DMS79 (cell line): ENCODE results near the gene RPS6KL1.
"Not testable (repeated sequence)": the region's sequence is repeated elsewhere in the genome, so short reads cannot be mapped to it uniquely, and the experiment has no call there.

ENCODE experiments used
- DNase-seq: peaks from one replicate; lab custom pipeline; 2025; lab: John Stamatoyannopoulos, UW

The RPS6KL1 gene

DNA sequence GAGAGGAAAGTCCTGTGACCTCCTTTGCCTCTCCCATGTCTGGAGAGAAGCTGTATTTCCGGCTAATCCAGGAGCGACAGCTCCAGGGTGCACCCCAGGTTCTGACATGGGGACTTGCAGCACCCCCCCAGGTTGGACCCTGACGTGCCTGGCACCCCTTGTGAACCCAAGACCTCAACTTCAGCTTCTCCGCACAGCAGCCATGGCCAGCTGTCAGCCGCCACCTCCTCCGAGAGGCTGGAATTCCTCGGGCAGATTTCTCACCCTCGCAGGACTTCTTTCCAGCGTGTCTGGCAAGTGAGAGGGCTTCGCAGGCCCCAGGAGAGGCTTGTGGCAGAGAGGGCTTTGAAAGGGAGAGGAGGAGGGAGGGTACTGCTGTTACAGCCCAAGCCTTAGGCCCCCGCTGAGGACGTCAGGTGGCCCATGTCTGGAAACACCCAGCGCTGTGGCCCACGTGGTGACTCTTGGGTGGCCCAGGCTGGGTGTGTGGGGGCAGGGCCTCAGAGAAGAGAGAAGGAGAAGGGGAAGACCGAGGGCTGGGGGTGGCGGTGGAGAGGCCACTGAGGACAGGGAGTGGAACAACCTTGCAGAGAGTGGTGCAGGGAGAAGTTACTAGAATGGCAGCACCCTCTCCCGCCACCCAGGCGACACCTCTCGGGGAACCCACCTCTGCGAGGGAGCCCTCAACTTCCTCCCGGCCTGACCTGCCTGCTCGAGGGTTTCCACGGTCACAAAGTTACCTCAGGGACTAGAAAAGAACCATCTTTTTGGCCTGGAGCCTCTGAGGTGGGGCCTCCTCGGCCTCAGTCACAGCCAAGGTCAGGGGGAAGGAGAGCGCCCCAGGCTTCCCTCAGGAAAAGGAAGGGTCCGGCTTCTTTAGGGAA is 11.7 kb upstream of the RPS6KL1 start:
- no peak for DNase-seq

DNA sequence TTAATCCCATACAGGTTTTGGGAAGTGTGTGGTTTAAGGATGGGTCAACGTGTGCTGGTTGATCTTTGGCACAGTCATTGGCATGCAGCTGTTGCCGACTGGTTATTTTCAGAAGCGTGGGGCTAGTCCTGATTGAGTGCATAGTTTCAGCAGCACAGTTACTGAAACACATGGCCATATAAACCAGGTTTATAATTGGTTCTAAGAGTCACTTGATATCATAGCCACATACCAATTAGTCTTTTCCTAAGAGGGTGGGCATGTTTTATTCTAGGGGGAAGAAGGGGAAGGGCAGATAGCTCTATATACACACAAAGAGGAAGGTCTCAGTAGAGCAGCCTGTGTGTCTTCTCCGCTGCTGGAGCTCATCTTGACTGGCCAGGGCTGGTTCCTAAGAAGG is 11.0 kb upstream of the RPS6KL1 start:
- DNase-seq = no peak

DNA sequence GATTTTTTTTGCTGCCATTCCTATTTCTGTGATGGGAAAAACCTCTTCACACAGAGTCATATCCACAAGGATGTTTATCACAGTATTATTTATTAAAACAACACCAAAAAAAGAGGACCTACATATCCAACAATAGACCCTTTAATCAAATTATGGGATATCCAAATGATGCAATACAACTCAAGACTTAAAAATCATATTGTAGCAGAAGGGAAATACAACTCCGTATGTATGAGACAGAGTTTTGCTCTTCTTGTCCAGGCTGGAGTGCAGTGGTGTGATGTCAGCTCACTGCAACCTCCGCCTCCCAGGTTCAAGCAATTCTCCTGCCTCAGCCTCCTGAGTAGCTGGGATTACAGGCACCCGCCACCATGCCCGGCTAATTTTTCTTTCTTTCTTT is 9.9 kb upstream of the RPS6KL1 start:
- DNase-seq = not testable (repeated sequence)

DNA sequence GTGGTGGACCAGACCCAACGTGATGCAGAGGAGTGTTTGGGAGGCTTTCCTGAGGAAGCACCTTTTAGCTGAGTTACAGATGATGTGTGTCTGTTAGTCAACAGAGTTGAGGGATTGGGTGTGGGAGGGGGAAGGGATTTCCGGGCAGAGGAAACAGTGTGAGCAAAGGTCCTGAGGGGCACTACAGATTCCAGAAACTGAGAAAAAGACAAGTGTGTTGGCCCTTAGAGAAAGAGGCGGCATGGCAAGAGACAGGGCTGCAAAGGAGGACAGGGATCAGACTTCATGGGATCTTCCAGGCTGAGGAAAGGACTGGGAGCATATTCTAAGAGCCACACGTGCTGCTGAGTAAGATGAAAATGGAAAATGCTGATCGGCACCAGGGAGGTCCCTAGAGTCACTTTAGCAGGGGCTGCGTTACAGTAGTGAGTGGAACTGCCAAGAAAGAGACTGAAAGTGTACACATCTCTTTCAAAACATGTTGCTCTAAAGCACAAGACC is 9.4 kb upstream of the RPS6KL1 start:
- DNase-seq = no peak

DNA sequence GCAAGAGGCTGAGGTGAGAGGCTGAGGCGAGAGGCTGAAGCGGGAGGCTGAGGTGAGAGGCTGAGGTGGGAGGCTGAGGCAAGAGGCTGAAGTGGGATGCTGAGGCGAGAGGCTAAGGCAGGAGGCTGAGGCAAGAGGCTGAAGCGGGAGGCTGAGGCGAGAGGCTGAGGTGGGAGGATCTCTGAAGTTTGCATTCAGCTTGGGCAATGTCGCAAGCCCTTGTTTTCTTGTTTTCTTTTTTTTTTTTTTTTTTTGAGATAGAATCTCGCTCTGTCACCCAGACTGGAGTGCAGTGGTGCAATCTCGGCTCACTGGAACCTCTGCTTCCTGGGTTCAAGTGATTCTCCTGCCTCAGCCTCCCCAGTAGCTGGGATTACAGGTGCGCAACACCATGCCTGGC is 8.7 kb upstream of the RPS6KL1 start:
- DNase-seq = not testable (repeated sequence)

DNA sequence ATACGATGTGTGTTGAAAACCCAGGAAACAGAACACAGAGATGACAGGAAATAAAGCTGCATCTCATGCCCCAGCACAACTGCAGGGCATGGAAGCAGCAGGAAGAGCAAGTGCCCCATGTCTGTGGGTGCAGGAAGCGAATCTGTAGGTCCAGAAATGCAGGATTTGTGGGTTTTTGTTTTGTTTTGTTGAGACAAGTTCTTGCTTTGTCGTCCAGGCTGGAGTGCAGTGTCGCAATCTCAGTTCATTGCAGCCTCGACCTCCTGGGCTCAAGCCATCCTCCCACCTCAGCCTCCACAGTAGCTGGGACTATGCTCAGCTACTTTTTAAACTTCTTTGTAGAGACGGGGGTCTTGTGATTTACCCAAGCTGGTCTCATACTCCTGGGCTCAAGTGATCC is 6.2 kb upstream of the RPS6KL1 start:
- no peak for DNase-seq

DNA sequence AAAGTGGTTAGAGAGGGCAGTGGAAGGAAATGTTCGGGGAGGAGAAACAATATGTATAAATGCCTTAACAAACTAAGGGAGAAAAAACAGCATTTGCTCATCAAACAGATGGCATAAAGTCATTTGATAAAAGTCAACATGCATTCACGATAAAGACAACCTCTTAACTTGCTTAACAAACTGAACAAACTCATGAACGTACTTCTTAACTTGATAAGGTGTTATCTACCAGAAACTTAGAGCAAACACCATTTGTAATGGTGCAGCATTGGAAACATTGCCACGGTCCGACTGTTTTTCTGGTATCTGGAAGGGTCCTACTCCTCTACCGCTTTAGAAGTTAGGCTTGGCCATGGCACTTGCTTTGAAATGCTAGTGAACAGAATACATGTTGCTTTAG is 4.2 kb upstream of the RPS6KL1 start:
- DNase-seq = no peak

DNA sequence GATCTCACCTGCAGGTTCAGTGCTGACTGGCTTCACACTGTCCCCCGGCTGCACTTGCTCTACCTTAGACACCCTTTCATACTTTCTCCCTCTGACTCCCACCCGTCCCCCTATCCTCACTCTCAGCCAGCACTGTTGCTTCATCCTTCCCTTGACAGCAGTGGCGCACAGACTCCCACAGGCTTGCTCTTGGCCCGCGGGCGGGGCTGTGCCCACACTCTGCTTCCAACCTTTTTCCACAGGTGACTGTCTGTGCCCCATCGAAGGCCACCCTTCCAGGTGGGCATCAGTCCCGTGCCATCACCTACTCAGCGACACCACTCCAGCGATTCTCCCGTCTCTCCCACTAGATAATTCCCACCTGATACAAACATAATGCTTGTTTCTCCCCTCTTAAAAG is 1.0 kb upstream of the RPS6KL1 start:
- no peak for DNase-seq

DNA sequence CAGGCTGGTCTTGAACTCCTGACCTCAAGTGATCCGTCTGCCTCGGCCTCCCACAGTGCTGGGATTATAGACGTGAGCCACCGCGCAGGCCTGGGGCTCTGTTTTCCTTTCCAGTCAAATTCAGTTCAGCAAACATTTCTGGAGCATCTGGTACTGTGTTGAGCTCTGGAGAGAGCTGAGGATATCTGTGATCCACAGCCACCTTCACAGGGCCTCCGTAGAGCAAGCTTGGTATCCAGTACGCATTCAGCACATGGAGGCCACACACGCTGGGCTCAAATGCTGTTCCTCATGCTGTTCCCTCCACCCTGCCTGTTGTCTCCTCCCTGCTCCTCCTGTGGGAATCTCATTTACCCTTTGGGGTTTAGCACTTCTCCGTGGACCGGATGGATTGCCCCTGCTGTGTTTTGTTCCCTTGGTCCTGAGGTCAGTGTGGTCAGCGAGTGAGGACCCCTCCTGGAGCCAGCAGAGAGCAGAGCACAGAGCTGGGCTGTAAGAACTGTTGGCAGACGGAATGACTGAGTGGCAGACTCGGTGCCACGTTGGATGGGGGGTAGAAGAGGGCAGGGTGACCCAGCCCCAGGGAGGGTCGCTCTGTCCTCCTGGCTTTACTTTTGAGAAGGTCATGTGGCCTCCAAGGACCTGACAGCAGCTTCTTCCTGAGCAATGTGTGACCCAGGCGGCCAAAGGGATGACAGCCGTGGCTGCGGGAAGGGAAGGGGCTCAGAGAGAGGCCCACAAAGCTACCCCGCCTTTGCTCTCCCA is 891 bp downstream of the RPS6KL1 start:
- no peak for DNase-seq

DNA sequence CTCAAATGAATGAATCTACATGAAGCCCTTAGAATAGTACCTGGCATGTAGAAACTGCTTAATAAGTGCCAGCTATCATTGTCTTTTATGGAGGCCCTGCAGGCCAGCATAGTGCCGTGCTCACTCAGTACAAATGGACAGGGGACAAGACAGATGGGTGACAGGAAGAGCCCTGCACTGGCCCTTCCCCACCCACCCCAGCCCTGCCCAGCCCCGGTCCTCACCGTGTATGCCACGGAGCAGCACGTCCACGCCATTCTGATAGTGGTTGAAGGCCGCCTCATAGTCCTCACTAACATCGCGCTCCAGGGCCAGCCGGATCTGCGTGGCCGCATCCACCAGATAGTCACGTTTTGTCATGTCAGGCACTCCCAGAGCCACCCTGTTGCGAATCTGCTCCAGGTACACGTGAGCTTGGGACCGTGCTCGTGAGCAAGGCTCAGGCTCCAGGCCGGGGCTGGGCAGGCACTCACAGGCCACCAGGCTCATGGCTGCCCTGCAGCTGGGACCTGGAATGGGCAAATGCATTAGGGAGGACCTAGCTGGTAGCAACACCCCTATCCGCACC is 1.9 kb downstream of the RPS6KL1 start:
- no peak for DNase-seq

DNA sequence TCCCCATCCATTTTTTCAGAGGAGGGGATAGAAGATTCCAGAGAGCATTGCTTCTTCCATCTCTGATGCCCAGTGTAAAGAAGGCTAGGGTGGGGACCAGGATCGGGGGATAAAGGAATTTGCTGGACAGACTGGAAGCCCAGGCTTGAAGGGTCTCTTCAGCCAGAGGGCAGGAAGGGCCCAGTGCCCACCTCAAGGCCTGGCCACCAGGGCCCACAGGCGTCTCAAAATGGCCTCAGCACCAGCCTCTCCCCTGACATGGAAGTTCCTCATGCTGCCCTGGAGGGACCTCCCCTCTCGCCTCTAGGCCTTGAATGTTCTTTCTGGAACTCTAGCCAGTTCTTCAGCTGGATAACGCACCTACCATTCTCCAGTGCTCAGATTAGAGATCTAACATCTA is 2.8 kb downstream of the RPS6KL1 start:
- no peak for DNase-seq

DNA sequence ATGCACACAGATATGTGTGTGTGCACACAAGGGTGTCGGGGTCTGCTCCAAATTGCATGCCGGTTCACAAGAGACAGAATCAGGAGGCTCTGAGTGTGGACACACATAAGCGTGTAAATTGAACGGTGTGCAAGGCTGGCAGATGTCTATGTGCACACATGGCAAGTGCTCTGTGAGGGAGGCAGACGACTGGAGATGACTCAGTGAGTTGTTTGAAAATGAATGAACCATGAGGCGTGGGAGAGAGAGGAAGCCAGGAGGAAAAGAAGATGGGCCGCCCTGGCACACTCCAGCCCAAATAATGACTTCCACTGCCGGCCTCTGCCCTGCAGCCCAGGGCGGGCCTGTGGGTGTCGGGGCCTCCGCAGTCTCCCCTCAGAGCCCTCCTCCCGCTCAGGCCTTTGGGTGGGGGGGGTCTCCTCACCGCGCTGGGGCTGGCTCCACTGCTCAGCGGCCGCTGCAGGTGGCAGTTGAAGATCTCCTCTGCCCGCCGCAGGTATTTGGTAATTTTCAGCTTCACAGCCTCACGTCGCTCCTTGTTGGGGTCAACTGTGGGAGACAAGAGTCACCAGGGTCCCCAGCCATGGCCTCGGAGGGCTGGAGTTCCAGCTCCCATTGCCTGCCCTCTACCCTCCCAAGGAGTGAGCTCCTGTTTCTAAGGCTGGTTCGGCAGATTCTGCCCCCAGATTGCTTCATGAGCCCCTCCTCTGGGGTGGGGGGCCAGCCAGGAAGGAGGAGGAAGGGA is 3.5 kb downstream of the RPS6KL1 start:
- DNase-seq = no peak

DNA sequence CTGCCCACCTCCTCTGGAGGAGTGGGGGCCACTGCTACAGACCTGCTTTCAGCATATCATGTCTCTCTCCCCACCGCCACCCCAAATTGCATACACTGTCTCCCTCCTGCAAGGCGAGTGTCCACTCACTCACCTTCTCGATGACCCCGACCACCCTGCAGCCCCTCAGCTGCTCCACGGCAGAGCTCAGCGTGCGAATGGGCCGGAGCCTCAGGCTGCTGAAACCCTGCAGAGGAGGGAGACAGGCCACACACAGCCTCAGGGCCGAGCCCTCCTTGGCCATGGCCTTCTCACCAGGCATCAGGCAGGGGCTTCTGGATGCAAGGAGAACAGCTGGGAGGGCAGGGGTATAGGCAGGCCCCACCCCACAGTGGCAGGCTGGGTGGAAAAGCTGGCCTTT is 4.7 kb downstream of the RPS6KL1 start:
- no peak for DNase-seq

DNA sequence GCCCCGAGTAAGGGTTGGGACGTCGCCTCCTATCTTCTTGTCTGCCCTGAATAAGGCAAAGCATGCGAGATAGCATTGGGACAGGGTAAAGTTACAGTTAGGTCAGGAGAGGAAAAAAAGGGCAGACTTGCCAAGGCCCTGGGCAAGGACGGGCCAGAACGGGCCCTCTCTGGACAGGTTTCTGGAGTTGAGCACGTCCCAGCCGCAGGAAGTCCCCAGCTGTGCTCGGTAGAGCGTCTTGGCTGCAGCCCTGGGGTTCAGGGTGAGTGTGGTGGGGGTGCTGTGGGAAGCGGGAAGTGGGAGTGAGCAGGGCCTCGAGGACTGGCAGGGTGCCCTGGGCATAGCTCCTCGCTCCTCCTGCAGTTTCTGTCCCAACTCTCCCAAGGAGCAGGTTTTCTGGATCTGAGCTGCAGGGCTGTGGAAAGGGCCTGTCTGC is 5.4 kb downstream of the RPS6KL1 start:
- DNase-seq = no peak

DNA sequence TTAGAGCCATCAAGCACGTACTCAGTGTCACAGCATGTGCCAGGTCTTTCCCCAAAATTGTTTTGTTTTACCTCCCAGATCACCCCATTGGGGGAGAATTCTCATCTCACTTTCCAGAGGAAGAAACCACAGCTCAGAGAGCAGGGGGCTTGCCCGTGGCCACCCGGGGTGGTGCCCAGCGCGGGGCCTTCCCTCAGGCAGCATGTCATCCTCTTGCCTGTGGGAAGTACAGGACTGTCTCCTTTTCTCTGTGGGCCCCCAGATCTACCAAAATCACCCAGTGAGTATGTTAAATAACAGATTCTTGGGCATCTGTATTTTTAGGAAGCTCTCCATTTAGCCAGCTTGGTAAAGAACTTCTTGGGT is 5.9 kb downstream of the RPS6KL1 start:
- DNase-seq = no peak

DNA sequence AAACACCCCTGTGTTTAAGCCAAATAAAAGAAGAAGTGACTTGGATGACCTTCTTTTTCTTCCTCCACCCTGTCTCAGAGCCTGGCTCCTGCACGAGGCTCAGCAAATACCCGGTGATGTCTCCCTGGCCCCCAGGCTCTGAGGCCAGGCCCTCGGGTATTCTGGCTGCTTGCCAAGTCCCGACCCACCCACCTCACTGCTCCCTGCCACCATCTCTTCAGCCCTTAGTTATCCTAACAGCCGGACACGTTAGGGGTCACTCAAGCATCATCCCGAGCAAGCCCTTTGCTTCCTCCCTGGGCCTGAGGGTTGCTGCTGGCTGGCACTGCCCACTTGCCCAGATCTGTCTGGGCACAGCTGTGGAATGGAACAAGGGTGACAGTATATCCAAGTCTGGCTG is 7.2 kb downstream of the RPS6KL1 start:
- no peak for DNase-seq

DNA sequence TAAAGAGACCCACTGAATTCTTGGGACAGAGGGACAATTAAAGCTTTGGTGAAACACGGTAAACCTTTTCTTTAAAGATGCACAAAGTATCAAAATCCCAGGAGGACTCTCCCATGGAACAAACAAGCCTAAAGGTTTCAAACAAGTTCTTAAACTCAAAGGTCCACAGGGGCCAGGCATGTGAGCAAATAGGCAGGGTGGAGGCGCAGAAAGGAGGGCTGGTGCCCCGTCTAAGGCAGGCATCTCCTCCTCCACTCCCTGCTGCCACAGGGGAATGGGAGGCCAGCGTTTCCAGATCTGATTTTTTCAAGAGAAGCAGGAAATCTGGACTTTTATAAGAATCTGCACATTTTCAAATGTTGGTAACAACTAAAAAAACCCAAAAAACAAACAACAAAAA is 7.6 kb downstream of the RPS6KL1 start:
- no peak for DNase-seq

DNA sequence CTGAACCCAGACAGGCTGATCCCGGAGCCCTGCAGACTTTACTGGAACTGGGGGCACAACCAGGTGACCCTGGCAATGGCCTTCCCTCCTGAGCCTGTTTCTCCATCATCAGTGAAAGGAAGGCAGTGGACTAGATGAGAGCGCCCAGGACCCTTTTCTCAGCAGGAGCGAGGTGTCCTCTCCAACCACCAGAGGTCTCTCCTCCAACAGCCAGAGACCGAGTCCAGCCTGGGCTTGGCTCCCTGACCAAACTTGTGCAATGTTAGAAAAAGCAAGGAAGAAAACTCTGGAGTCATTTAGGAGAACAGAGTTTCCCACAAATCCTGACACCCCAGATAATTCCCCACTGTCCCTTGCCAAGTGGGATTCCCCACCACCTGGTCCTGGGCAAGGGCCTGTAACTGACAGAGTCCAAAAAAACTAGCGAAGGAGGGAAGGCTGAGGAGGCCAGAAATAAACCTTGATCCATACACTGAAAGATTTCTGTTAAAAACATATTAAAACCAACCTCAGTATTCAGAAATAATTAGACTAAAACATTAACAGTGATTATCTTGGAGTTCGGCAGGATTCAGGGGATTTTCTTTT is 9.0 kb downstream of the RPS6KL1 start:
- DNase-seq = no peak

DNA sequence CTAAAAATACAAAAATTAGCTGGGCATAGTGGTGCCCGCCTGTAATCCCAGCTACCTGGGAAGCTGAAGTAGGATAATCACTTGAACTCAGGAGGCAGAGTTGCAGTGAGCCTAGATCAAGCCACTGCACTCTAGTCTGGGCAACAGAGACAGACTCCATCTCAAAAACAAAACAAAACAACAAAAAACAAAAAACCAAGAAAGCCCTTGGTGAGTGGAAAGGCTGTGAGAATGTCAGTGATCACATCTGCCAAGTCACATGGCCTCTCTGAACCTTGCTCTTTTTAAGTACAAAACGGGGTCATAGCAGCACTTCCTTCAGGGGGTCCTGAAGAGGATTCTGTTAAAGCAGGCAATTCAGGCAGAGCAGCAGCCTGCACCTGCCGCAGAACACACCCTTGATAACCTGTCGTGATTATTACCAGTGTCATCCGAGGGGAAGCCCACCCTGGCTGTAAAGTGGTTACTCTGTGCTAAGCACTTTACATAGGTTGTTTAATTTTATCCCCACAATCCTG is 9.6 kb downstream of the RPS6KL1 start:
- DNase-seq = no peak

DNA sequence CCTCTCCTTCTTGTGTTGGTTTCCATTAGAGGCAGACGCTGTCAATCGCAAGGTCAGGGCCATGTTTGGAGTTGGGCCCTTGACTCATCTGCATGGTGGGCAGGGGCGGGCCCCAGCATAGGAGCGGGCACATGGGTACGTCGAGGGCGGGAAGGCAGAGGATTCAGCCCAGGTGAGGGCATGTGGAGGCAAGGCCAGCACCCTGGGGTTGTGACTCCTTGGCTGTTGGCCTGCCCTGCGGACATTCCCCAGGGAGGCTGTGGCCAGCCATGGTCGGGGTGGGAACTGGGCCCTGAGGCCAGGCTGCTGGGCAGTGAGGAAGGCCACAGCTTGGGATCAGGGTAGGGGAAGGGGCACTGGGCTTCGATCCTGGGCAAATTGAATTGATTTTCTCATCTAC is 10.3 kb downstream of the RPS6KL1 start:
- DNase-seq = no peak

DNA sequence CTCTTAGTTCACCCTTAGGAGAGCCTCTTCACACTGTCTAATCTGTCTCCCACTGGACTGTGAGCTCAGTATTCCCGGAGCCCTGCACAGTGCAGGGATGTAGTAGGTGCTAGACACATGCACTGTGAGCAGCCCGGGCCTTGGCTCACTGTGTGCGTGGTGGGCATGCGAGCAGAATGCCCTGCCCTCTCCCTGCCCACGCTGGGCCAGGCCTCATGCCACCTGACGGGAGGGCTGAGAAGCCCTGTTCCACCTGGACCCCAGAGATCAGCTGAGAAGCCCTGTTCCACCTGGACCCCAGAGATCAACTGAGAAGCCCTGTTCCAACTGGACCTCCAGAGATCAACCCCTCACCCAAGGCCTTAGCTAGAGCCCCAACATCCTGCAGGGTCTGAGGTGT is 10.9 kb downstream of the RPS6KL1 start:
- no peak for DNase-seq

DNA sequence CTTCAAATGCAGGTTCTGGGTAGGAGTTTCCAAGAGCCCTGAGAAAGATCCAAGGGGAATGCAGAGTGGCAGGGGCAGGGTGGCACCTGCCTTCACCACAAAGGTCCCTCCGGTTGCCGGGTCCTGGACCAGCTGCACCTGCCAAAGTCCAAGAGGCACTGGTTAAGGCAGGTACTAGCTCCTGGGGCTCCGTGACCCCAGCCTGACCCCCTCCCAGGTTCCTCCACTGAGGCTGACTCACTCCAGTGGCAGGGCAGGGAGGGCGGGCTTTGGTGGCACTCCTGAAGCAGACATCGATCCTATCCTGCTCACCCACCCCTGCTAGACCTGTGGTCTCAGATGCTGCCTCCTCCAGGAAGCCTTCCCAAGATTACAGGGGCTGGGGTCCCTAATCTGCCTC is 11.4 kb downstream of the RPS6KL1 start:
- no peak for DNase-seq
